Caco-2 (cell line): Measurements from ENCODE around the gene B3GALT6. TPM values are rescaled to one million over a fixed set of nuclear protein-coding genes. Genes with fewer than 3 reads are reported as not detected.
A peak's percentile ranks its signal among the peaks of the same experiment; 100 is the strongest.

Source experiments
- BruUV-seq: library from RNA; stranded (reverse); fragments of 400-500 nt; replicated peaks from 2 replicates; lab custom pipeline; 2021; lab: Mats Ljungman, UMichigan
- CTCF ChIA-PET: fragments of 300-600 bp; sonication (Branson Sonifier 250); formaldehyde crosslinking; loops from one replicate; lab custom pipeline; 2022; ENCODE audit warnings: antibody characterized with exemption; lab: Charles Lee
- POLR2A ChIA-PET: fragments of 300-600 bp; sonication (Branson Sonifier 250); formaldehyde crosslinking; loops from one replicate; lab custom pipeline; 2022; ENCODE audit warnings: antibody characterized with exemption; lab: Charles Lee
- DNase-seq, 2 experiments: peaks; one replicate each; pipeline versions ENCODE4 v3.0.0 to v3.0.0-alpha.2; 2020 to 2022
- H3K27me3 ChIP-seq: replicated peaks from 2 replicates; pipeline ENCODE4 v1.6.0; 2011; ENCODE audit warnings: low read length; ENCODE audit not compliant: control insufficient read depth, insufficient read depth
- H3K36me3 ChIP-seq: 2 replicates; pipeline ENCODE4 v1.5.1; 2011; ENCODE audit warnings: low read length; ENCODE audit not compliant: control insufficient read depth, insufficient read depth
- H3K4me1 ChIP-seq: fragments of 250-450 bp; sonication (Bioruptor Pico); 2 replicates; pipeline ENCODE4 v1.5.1; 2020; ENCODE audit warnings: mild to moderate bottlenecking
- H3K4me3 ChIP-seq: 2 replicates; pipeline ENCODE4 v1.5.1; 2011; ENCODE audit warnings: low read depth, mild to moderate bottlenecking, control low read depth, low read length
- H3K9me3 ChIP-seq: fragments of 250-450 bp; sonication (Bioruptor Pico); 2 replicates; pipeline ENCODE4 v1.5.1; 2020; ENCODE audit warnings: mild to moderate bottlenecking, moderate library complexity
- H3K27ac Mint-ChIP-seq: one replicate; pipeline ENCODE4 v1.8.0; 2022; ENCODE audit warnings: mixed read lengths; ENCODE audit not compliant: unreplicated experiment
- H3K27me3 Mint-ChIP-seq: one replicate; pipeline ENCODE4 v1.8.0; 2022; ENCODE audit warnings: mixed read lengths; ENCODE audit not compliant: insufficient read depth, unreplicated experiment
- H3K36me3 Mint-ChIP-seq: one replicate; pipeline ENCODE4 v1.8.0; 2022; ENCODE audit warnings: mild to moderate bottlenecking, mixed read lengths; ENCODE audit not compliant: insufficient read depth, unreplicated experiment
- H3K4me1 Mint-ChIP-seq: one replicate; pipeline ENCODE4 v1.8.0; 2022; ENCODE audit warnings: low read depth, mixed read lengths; ENCODE audit not compliant: unreplicated experiment
- H3K4me3 Mint-ChIP-seq: one replicate; pipeline ENCODE4 v1.8.0; 2022; ENCODE audit warnings: mild to moderate bottlenecking, moderate library complexity, mixed read lengths; ENCODE audit not compliant: unreplicated experiment
- H3K9me3 Mint-ChIP-seq: one replicate; pipeline ENCODE4 v1.8.0; 2022; ENCODE audit warnings: mixed read lengths; ENCODE audit not compliant: unreplicated experiment
- CTCF ChIP-seq, 2 experiments: fragments of 200-600 bp in 1 of 2; IDR thresholded peaks; 1 replicate in 1 of 2; 2 replicates in 1 of 2; pipeline versions ENCODE4 v1.5.1 to v1.8.0; 2011 to 2022; ENCODE audit warnings: antibody characterized with exemption in 1 of 2, control low read depth in 1 of 2, inconsistent platforms in 1 of 2, low read depth in 1 of 2, low read length in 1 of 2, mild to moderate bottlenecking in 1 of 2, moderate library complexity in 1 of 2; ENCODE audit not compliant: insufficient read depth in 1 of 2, severe bottlenecking in 1 of 2, unreplicated experiment in 1 of 2
- intact Hi-C: fragments of 100-400 bp; cut with micrococcal nuclease; formaldehyde crosslinking; loops from one replicate; pipeline ENCODE4 v1.10.0; 2022; ENCODE audit not compliant: unreplicated experiment
- total RNA-seq: library from RNA; stranded (reverse); gene quantifications from 2 replicates; pipeline ENCODE4 v1.2.3, GENCODE V29; 2022

The B3GALT6 gene
- total RNA-seq, 1 experiment from 2014 or later, result 24.8 TPM

GRCh38 chr1:1268284-1268682 is 36.2 kb downstream of the B3GALT6 start:
- H3K36me3 Mint-ChIP-seq, result peaks cover 64% of the 10 kb centered on the region
- POLR2A ChIA-PET, result no interaction called here
- H3K4me3 Mint-ChIP-seq, result no peak overlapping the region
- Histone ChIP-seq H3K4me1 (no peaks in the 10 kb centered on the region), H3K36me3 (no peaks in the 10 kb centered on the region; the same call in none of the 2 replicates), H3K9me3 (no peaks in the 10 kb centered on the region), H3K4me3 (no peak overlapping the region), H3K27me3 (no peaks in the 10 kb centered on the region)
- intact Hi-C loops, result no loop called here
- H3K27ac Mint-ChIP-seq, result no peak overlapping the region
- no peaks in the 10 kb centered on the region for H3K4me1 Mint-ChIP-seq
- no peak for TF ChIP-seq CTCF (IDR thresholded peaks at IDR 0.05; ENCODE audit: insufficient read depth in 1 of 2, low read depth in 1 of 2, low read length in 1 of 2, severe bottlenecking in 1 of 2, unreplicated experiment in 1 of 2)
- H3K9me3 Mint-ChIP-seq, result no peaks in the 10 kb centered on the region
- no TSS peak for BruUV-seq
- no peak for DNase-seq
- H3K27me3 Mint-ChIP-seq, result no peaks in the 10 kb centered on the region
- CTCF ChIA-PET, result no interaction called here

- Mint-ChIP-seq H3K4me1 (no peaks in the 10 kb centered on the region), H3K27ac (peak overlapping the region; percentile 25), H3K27me3 (no peaks in the 10 kb centered on the region), H3K36me3 (peaks cover 47% of the 10 kb centered on the region), H3K4me3 (no peak overlapping the region), H3K9me3 (no peaks in the 10 kb centered on the region)
- CTCF ChIA-PET, result no interaction called here
- POLR2A ChIA-PET, result no interaction called here
- Histone ChIP-seq H3K4me3 (no peak overlapping the region), H3K36me3 (no peaks in the 10 kb centered on the region), H3K4me1 (0 out of 2 replicates have a peak, but pooled peaks cover 6% of the 10 kb centered on the region), H3K9me3 (no peaks in the 10 kb centered on the region), H3K27me3 (no peaks in the 10 kb centered on the region)
- no peak for DNase-seq
- intact Hi-C loops, result no loop called here
- no TSS peak for BruUV-seq
- no peak for TF ChIP-seq CTCF (IDR thresholded peaks at IDR 0.05; ENCODE audit: insufficient read depth in 1 of 2, low read depth in 1 of 2, low read length in 1 of 2, severe bottlenecking in 1 of 2, unreplicated experiment in 1 of 2)
Measured at GRCh38 chr1:1270813-1271212, 38.8 kb downstream of the B3GALT6 start.

GRCh38 chr1:1272341-1273208 is 40.5 kb downstream of the B3GALT6 start:
- TF ChIP-seq CTCF (IDR thresholded peaks at IDR 0.05; ENCODE audit: insufficient read depth in 1 of 2, low read depth in 1 of 2, low read length in 1 of 2, severe bottlenecking in 1 of 2, unreplicated experiment in 1 of 2), result no peak

More at GRCh38 chr1:1272341-1273208, 40.5 kb downstream of the B3GALT6 start:
- POLR2A ChIA-PET, result no interaction called here
- no peaks in the 10 kb centered on the region for H3K4me1 Mint-ChIP-seq
- Histone ChIP-seq H3K27me3 (no peaks in the 10 kb centered on the region), H3K4me3 (peak overlapping the region; percentile 95), H3K4me1 (0 out of 2 replicates have a peak, but pooled peaks cover 6% of the 10 kb centered on the region), H3K36me3 (no peaks in the 10 kb centered on the region), H3K9me3 (no peaks in the 10 kb centered on the region)
- DNase-seq, result no peak
- no peaks in the 10 kb centered on the region for H3K27me3 Mint-ChIP-seq
- CTCF ChIA-PET, result no interaction called here
- no peaks in the 10 kb centered on the region for H3K9me3 Mint-ChIP-seq
- H3K4me3 Mint-ChIP-seq, result peak overlapping the region; percentile 75
- BruUV-seq, result no TSS peak
- intact Hi-C loops, result no loop called here
- peaks cover 35% of the 10 kb centered on the region for H3K36me3 Mint-ChIP-seq
- H3K27ac Mint-ChIP-seq, result peak overlapping the region; percentile 35
